ENCODE results near the gene NCAM2.

GRCh38 chr21:21384977-21385376 is 386.8 kb downstream of the NCAM2 start:
- no peak for TF ChIP-seq CTCF (IDR thresholded peaks at IDR 0.05)
- TF ChIP-seq EP300 (IDR thresholded peaks at IDR 0.05) = no peak
- no peak for TF ChIP-seq POLR2AphosphoS5 (IDR thresholded peaks at IDR 0.05)

All from esophagus muscularis mucosa (tissue), 4 donors.